Activated T-helper 1 cell treated with Interleukin-2 at 50 U/mL for 16 hours (primary cell): ENCODE measurements around the gene RELT.

ENCODE experiments used
- DNase-seq: peaks from one replicate; pipeline ENCODE4 v3.0.0-alpha.2; 2020; ENCODE audit warnings: low read depth

The RELT gene

DNA sequence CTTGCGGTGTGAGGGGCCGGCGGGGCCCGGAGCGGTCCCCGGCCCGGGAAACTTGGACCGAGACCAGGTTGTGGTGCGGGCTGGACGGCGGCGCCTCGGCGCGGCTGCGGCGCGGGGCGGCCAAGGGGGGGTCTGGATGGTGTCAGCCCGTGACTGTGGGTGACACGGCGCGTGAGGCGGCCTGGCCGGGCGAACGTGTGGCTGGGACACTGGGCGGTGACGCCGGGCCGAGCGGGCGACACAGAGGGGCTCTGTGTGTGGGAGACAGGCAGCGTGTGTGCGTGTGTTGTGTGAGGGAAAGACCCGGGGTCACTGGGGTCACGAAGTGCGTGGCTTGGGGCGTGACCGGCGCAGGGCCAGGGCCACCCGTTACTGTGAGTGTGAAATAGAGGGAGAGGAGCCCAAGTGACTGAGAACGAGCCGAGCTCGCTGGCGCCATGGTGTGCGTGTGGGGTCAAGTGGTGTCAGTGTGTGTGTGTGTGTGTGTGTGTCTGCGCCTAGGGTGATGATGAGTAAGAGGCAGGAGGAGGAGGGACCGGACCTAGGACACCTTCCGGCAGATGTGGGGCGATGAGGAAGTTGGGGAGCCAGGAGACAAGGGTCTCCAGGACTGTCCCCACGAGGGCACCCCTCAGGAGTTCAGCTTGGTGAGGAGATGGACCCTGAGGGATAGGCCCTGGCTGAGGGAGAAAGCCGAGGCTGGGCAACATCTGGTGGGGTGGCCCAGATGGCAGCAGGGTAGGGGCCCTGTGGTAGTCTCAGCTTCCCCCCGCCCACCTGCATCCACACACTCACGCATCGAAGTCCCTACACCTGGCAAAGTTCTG is 817 bp downstream of the RELT start:
- DNase-seq, result peak; percentile 28

DNA sequence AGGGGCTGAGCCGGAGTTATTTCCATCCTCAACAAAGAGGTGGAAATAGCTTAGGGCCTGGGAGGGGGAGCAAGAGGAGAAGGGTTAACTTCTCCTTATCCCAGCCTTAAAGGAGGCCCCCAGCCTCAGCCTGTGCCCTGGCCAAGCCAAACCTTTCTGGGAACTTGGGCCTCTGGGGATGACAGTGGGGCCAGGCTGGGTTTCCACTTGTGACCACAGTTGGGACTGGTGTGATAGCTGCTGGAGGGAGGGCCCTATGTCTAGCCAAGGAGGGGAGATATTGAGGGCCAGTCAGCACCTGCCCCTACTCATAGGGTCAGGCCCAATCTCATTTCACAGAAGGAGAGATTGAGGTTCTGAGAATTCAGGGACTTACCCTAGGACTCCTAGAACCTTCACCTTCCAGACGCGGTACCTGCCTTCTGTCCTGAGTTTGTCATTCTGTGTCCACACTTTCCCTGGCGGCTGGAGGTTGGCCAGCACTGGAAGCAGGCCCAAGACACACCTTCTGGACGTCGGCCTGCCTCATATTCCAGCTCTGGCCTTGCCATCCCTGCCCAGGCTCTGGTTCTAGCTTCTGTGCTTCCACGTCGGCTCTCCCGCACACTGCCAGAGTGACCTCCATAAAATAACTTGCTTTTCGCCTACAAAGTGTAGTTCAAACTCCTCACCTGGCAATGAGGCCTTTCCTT is 3.1 kb downstream of the RELT start:
- no peak for DNase-seq

DNA sequence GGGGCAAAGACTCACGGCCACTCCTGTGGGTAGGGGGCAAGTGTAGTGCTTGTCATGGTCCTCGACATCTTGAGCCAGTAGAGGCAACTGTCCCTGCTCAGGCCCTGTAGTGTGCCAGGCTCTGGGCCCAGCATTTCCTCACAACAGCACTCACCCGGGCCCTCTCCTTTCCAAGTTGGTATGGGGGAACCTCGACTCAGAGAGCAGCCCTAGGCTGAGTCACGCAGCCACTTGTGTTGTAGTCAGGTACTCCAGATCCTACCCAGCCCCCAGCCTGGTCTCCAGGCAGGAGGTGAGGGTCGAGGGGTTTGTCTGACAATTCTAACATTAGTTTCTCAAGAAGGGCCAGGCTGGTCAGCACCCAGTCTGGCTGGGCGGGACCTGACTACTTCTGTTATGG is 4.1 kb downstream of the RELT start:
- no peak for DNase-seq

DNA sequence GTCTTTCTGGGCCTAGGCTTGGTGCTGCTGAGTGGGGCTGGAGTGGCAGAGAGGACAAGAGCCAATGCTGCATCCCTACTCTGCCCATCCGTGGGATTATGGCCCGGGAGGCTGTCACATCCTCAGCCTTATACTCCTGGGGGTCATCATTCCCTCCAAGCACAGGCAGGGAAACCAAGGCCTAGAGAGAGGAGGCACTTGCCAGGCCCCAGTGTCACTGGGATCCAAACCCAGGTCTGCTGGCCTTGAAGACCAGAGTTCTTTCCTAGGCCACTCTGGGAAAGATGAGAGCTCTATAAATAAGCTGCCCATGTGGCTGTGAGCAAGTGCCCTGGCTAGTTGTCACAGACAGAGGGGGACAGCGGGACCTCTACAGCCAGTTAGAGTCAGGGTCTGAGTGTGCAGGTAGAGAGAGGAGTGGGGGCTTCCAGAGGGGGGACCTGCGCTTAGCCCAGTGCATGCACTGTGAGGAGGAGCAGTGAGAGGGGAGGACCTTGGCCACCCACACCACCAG is 4.8 kb downstream of the RELT start:
- DNase-seq, result no peak

DNA sequence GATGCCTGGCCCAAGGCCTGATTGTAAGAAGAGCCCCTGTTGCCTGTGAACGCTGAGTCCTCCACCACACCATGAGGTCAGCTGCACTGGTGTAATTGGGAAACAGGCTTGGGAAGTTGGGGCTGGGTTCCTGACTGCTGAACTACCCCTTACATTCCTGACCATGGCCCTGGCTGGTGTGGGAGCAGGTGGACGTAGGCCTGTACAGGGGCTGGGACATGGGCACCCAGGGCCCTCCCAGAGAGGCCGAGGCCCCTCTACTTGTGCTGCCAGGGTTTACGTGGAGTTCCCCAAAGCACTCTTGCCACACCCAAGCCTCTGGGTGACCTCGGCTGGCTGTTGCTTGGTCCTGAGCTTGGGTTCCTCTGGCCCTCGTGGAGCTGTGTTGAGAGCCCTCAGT is 5.4 kb downstream of the RELT start:
- no peak for DNase-seq

DNA sequence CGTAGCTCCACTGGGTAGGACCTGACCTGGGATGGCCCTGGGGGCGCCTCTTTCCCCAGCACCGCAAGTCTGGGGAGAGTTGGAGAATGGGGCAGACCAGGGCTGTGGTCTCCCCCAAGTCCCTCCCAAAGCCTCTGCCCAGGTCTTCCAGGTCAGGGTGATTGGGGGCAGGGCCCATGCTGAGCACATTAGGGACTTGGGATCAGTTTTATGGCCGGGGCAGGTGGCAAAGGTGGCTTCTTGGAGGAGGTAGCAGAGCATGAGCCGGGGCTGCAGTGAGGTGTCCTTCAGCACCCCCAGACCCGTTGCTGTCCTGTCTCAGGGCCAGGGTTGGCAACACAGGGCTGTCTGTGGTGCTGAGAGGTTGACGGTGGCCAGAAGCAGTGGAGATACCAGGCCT is 6.0 kb downstream of the RELT start:
- no peak for DNase-seq

DNA sequence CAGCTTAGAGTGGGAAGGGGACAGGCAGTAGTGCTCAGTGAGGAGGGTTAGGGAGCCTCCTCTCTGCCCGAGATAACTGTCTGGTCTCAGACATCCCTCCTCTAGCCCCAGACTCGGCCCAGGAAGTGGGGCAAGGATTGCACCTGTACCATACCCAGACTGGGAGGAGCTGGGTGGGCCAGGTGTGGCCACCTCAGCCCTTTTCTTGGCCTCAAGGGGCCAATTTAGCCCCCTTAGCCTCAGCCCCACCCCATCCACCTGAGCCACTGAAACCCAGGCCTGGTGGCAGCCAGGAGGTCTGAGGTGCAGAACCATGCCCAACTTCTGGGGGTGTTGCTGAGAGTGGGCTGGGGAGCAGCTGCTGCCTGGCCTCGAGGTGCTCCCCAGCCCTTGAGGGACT is 6.5 kb downstream of the RELT start:
- DNase-seq, result no peak

DNA sequence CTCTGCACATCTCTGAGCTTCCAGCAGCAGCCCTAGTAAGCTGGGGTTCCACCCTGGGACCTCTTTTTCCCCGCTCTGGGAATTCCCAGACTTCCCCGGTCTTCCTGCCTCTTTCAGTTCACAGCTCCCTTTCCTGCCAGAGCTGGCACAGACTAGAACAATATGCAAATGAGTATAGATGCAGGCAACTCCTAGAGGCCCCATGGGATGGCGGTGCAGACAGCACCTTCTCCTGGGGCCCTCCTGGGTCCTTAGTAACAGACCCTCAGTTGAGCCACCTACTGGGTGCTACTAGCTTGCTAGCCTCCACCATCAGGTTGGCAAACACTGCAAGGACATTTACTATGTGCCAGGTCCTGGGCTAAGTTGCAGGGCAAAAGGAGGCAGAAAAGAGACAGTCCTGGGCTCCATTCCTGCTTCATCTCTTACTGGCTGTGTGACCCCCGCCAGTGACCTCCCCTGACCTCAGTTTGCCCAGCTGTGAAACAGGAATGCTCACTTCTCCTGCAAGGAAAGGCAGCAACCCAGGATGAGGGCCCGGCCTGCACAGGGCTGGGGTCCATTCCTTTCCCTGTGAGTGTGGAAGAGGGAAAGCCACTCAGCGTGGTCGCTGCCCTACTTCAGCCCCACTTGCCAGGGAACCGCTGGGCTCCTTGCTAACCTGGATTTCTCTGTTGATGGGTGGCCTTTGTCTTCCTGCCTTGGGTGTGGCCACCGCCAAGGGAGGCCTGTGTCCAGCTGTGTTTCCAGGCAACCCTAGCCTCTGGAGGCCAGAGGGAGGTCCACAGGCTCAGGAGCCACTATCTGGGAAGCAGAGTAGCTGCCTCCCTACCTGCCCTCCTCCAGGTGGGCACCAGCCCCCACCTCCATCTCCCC is 7.3 kb downstream of the RELT start:
- DNase-seq, result no peak

DNA sequence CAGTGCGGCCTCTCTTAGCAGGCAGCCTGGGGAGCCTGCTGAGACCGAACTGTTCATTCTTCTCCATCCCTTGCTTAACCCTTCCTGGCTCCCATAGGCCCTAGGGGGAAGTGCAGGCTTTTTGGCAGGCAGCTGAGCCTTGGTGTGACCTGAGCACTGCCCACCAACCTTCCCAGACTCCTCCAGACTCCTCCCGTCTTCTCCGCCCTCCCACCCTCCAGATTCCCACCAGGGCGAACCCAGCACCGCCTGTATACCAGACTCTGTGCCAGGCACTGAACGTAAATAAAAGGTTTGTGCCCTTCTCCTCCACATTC is 7.9 kb downstream of the RELT start:
- DNase-seq, result no peak

DNA sequence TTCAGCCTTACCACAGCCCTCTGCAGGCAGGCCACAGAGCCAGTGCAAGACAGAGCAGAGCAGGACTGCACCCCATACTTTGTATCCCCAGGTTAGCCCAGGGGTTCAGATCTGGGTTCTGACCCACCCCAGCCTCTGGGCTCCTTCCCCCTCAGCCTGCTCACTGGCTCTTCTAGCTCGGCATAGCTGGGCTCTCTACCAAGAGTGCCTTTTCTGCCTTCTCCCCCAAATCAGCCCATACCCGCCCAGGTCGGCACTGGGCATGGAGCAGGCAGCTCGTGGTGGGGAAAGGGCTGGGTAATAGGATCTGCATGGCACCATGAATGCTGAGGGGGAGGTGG is 8.3 kb downstream of the RELT start:
- DNase-seq, result no peak

DNA sequence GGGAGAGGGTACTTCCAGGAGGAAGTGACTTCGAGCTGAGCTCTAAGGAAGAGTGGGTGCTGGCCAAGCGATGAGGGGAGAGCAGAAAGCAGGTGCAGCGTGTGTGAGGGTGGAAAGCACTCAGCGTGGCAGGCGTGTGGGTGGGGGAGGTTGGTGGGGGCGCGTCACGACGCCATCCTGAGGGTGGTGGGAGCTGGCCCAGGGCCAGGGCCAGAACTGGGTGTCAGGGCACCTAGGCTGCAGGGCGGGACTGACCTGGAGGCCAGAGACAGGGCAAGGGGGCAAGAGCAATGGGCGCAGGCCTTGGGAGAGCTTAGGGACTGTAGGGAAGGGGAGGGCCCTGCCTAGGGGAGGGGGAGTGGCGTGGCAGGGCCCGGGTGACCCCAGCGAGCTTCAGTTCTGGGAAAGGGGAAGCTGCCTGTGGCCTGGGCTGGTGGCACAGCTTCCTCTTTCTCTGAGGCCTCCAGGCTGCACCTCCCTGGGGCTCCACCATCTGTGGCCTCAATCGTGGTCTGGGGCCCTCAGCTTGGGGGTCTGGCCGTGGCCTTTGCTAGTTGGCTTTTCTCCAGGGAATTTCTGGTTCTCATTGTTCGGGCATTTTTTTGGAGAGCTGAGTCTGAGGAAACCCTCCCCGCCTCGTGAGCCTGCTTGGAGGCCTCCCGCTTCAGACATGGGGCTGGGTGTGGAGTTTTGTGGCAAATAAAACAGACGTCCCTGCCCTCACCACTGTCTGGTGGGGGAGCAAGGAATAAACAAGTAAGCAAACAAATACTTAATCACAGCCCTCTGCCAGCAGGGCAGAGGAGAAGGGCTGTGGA is 8.9 kb downstream of the RELT start:
- DNase-seq, result no peak

DNA sequence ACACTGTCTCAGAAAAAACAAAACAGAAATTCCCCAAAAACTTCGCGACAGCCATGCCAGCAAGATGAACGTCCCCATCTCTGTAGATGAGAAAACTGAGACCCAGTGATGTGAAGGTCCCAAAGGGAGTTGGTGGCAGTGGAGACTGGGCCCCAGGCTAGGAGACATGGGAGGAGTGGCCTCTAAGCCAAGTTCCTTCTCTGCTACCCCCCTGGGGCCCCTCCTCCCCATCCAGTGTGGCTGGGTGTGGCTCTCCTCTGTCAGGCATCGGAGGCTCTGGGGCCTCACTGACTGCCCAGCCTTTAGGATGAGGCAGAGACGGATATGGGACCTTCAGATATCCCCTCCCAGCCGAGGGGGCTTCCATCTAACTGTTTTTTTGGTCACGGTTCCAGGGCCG is 9.8 kb downstream of the RELT start:
- no peak for DNase-seq

DNA sequence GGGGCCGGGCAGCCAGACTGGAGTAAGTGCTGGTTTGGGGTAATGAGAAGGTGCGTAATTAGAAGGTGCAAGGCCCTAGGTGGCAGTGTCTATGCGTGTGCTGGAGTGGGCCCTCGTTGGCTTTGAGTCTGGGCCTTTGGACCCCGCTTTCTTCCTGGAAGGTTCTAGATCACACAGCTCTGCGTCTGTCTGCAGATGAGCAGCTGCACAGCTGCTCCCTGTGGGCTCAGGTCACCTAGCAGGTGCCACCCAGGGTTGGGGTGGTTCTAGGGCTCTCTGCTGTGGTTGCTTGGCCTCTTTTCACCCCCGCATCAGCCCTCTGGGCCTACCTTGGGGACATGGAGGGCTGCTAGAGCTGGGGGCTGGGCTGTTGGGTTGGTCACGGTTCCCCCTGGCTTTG is 10.3 kb downstream of the RELT start:
- no peak for DNase-seq

DNA sequence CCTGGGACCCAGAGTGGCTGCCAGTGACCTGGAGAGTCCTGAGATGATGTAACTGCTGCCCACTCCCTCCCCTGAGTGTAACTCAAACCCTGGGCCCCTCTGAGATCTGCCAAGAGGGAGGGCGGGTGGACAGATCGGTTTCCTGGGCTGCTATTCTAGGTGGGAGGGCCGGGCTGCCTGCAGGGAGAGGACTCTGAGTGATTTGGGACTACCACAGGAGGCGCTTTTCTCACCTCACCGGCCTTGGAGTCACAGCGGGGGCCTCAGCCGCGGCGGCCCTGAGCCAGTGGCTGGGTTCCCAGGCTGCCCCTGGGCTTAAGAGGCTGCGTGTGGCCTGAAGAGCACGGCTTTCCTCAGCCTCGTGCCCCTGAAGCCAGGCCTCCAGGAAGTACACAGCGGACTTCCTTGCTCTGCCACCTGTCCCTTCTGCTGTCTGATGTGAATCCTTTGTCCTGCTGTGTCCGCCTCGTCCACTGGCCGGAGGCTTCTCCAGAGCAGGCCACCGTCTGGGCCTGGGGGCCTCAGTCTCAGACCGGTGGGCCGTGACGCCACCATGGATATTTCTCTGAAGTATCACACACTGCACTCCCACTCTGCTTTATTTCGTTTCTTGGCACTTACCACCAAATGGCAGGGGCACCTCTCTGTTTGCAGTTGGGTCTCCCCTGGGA is 11.5 kb downstream of the RELT start:
- no peak for DNase-seq

DNA sequence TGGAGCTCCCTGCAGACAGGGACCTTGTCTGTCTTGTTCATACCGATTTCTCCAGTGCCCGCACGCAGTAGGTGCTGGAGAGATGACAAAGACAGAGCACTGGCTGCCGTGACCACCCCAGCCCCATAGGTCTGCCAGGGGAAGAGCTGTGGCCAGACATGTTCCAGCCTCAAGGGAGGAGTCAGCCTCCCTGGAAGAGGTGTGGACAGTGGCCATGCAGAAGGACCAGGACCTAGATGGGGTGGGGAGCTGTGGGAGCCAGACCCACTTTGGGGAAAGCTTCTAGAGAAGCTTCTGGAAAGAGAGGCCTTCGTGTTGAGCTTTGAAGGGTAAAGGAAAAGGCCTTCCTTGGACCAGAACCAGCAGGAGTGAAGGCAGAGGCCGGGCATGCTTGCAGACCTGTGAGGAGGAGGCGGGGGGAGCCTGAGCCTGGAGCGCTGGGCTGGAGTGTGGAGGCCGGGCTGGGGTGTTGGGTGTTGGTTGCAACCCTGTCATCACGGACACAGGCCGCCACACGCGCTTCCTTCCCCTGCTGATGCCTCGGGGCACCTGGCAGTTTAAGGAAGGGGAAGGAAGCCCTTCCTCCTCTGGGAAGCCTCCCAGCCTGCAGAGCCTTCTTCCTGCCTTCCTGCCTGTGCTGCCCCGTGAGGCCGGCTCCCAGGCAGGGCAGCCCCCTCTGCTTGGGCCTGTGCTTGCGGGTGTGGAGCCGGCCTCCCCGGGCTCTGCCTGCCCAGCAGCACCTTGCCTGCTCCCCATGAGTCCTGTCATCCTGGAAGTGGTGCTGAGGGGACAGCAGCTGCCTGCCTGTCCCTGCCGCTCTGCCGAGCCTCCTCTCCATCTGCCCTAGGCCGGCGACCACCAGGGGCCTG is 12.3 kb downstream of the RELT start:
- DNase-seq, result no peak

DNA sequence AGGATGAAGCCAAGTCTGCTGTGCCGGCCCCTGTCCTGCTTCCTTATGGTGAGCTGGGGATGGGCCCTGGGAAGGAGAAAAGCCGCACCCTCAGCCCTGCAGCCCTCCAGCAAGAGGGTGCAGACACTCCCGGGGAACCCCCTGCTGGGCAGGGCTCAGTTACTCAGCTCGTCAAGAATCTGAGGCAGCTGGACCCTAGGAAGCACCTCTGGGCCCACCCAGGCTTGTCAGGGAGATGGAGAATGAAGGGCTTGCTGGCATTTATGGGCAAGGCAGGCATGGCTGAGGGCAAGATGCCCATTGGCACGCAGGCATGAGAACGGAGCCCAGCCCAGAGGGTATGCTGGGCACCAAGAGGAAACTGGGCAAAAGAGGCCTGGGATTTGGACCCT is 12.9 kb downstream of the RELT start:
- no peak for DNase-seq

DNA sequence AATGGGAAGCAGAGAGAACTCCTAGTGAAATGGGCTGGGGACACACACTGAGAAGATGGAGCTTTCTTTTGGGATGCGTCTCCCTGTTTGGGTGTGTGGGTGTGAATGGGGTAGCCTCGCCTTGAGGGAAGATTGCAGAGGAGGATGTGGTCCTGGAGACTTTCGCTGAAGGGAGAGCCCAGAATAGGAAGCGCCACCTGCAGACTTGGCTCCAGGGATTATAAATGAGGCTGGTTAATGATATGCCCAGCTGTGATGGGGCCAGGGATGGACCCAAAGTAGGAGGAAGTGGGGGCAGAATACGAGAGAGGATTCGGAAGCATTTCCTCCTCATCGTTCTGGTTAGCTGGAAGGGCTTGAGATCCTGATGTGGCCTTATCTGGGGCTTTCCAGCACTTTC is 13.7 kb downstream of the RELT start:
- DNase-seq, result no peak

DNA sequence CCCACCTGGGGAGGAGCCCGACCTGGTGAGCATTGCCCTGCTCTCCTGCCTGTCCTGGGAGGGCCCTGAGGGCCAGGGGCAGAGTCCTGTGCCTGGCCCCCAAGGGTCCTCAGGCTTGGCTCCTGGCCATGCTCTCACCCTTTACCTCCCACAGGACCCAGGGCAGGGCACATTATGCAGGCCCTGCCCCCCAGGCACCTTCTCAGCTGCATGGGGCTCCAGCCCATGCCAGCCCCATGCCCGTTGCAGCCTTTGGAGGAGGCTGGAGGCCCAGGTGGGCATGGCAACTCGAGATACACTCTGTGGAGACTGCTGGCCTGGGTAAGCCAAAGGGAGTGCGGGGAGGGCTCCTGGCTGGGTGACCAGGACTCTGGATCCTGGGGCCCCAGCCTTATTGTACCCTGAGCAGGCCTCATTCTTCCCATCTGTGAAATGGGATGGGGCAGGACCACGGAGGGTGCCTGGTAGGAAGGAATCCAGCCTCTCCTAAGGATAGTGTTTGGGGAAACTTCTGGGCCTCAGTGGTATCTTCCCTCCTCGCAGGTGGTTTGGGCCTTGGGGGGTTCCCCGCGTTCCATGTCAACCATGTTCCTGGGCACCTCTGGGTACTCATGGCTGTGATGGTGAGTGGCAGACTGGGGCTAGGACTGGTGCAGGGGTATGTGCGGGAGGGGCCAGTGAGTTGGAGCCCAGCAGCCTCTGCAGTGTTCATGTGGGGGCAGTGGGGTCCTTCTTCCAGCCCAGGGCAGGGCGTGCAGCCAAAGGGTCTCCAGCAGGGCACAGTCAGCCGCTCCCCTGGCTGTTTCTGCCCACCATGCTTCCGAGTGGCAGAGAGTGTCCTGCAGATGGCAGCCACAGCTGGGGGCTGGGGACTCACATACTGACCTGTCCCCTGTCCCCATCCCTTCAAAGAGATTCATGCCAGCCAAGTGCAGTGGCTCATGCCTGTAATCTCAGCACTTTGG is 14.7 kb downstream of the RELT start:
- DNase-seq, result no peak

DNA sequence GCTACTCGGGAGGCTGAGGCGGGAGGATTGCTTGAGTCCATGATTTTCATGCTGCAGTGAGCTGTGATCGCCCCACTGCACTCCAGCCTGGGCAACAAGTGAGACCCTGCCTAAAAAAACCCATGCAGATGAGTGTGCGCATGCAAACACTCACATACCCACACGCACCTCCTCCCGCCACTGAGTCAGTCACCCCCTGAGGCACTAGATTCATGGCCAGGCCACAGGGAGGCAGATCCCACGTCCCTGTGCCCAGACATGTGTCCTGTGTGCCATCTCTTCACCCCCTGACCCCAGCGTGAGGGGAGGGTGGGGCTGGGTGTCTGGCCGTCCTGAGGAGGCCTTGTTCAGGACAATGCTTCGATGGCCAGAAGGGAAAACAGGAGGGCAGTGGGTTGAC is 15.5 kb downstream of the RELT start:
- DNase-seq, result no peak
